Fibroblast of skin of left quadriceps (primary cell): ENCODE measurements around the gene CDH11.

Source experiments
- DNase-seq, 2 experiments: peaks; one replicate each; pipeline ENCODE4 v3.0.0-alpha.2; 2013; ENCODE audit warnings: low read depth in 2 of 2

The CDH11 gene

GRCh38 chr16:65121870-65122723 is at the start of gene CDH11:
Gene CDH11, minus strand, starts transcription at chr16:65122063. Its CDS starts 117,194 bp downstream, at chr16:65004869.
- DNase-seq = peak; percentile 95 to 96

GRCh38 chr16:65154321-65154720 is 32.5 kb upstream of the CDH11 start:
- DNase-seq = no peak

DNA sequence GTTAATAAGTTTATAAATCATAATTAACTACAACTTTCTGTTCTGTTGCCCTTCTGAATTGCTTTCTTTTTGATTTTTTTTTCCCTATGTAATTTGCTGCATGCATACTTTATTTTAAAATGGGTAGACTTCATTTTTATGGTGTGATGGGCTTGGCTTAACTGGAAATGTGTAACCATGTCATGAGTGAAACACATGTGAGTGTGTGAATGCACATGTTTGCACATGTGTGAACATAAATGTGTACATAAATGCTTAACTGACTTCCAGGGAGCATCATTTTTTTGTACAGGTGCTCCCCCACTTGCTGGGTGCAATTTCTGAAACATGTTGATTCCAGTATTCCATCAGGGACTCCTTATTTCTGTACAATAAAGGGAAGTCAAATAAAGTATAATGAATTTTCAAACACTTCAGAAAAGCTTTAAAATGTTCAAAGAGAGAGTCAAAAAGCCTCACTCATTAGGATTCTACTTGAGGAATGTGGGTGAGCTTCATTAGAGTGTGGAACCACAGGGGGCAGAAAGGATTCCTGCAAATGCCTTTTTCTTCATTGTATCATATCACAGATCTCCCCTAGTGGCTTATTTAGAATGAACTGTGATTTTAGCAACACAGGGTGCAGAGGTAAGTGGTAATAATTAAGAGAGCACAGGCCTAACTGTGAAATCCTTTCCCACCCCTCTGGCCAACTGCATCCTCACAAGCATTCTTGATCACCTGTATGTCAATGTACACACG is 31.7 kb upstream of the CDH11 start:
- DNase-seq = no peak

DNA sequence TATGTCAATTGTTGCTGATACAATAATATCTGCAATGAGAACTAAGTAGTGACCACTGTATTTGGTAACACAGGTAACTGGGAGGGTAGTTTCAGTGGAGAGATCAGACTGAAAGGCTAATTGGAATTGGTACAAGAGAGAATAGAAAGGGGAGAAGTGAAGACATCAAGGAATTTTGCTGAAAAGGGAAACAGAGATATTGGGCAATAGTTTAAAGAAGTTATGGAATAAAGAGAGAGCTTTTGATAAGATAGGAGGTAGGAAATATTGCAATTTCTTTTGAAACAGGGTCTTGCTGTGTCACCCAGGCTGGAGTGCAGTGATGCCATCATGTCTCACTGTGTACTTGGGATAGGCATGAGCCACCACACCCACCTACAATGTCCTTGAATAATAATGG is 26.9 kb upstream of the CDH11 start:
- DNase-seq = no peak

DNA sequence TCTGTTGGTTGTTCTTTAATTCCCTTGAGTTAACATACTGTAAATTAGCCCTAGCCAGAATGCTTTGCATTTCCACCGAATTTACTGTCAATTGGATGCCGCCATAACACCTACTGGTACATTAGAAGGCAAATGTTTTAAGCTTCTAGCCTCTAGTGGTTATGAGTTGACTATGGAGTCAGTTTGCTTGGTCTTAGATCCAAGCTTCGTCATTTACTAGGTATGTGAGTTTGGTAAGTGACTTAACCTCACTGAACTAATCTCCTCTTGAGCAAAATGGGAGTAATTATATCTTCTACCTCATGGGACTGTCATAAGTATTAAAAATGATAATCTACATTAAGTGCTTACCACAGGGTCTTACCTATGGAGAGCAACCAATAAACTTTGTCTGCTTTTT is 20.4 kb upstream of the CDH11 start:
- no peak for DNase-seq

GRCh38 chr16:65136681-65137080 is 14.8 kb upstream of the CDH11 start:
- DNase-seq = no peak

DNA sequence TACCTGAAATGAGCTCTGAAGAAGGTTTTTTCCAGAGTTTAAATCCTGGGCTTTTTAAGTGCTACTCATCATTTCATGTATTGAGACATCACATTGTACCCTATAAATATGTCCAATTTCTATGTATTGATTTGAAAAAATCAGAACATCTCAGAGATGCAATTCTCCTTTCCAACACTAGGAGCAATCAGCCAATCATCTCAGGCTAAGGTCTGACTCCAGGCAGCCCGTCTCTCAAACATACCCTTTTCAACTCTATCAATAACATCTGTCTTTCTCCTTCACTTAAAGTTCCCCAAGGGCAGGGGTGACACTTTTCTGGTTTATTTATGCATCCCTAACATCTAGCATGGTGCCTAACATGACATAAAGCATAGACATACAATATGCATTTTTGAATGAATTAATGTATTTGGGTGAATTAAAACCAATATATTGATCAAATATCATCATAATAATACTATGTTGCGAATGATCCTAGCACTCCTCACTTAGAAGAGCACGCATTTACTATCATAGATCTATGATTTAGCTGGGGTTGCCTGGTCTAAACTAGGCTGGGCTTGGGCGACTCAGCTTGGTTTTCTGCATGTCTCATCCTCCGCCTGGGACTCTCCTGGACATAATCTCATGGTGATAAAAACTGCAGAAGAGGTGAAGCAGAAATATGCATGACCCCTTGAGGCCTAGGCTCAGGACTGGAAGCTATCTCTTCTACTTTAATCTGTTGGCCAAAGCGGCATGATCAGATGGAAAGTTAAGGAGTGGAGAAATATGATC is 5.2 kb upstream of the CDH11 start:
- DNase-seq = no peak

DNA sequence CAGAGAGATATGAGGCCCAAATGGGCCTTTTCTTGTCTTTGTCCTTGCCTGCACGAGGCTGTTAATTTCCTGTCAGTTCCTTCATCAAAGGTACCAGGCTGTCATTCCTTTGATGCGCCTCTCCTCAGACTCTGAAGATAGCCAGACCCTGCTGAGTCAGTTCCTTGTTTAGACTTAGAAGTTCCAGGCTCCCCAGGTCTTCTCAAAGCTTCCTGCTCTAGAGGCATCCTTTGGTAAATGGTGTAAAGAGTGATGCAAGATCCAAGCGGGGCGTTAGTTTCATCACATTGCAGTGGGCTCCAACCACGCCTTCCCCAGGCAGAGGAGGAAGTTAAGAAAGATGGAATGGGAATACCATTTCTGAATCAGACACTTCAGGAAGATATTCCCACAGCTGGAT is 4.0 kb upstream of the CDH11 start:
- peak; percentile 65 to 68 for DNase-seq

GRCh38 chr16:65125322-65125721 is 3.5 kb upstream of the CDH11 start:
- no peak for DNase-seq

GRCh38 chr16:65124596-65124995 is 2.7 kb upstream of the CDH11 start:
- DNase-seq = no peak

GRCh38 chr16:65124212-65124548 is 2.3 kb upstream of the CDH11 start:
- no peak for DNase-seq

GRCh38 chr16:65123396-65124211 is 1.7 kb upstream of the CDH11 start:
- no peak for DNase-seq

GRCh38 chr16:65122724-65123395 is 997 bp upstream of the CDH11 start:
- peak in 1 of 2 experiments; percentile 55 for DNase-seq

DNA sequence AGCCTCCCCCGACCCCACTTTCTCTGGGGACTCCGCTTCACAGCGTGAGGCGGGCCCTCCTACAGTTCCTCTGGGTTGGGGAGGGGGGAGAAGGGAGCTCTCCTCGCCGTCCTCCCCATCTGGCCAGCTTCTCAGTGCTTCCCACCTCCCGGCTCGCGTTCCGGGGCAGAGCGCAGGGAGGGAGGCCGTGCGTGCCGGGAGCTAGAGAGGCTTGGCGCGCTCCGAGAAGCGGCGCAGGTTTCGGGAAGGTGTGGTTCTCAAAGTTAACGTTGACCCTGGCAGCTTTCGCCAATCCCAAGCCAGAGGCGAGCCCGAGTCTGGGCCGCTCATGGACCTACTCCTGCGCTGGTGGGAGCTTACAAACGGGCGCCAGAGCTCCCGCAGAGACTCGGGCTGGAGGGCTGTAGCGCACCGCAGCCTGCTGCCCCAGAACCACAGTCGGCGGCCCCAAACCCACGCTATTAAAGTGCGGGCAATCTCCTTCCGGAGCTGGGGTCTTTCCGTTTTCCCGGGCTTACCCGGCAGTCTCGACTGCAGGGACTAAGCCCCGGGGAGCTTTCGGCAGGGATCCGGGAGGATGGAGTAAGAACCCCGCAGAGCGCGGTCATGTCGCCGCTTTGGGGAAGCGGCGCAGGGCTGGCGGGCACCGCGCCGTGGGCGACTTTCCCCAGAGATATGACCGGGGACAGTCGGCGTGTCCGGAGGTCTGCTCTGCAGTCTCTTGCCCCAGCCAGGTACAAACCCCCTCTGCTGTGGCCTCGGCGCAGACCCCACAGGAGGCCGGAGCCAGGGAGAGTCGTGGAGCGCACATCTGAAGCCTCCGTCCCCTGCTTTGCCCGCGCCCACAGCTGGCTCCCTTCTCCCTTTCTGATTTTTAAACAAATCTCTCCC is 787 bp downstream of the CDH11 start:
- no peak for DNase-seq

- no peak for DNase-seq
Observed at GRCh38 chr16:65120461-65120830, 1.4 kb downstream of the CDH11 start.

GRCh38 chr16:65119901-65120401 is 1.9 kb downstream of the CDH11 start:
- DNase-seq = peak; percentile 59 to 60

DNA sequence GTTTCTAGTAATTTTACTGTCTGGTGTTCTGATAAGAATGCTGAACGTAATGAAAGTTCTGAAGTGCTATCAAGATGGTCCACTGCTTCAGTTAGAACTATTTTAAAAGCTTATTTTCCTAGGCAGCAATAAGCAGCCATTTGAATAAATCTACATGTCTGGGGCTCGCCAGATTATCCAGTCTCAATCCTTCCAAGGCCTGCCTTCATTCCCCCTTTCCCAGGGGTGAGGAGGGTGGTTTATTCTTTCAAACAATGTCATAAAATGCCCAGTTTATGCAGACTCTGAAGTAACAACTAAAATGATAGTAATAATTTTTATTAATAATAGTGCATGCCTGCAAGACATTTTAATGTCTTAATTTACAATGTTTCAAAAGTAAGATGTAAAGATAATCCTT is 2.4 kb downstream of the CDH11 start:
- DNase-seq = no peak

DNA sequence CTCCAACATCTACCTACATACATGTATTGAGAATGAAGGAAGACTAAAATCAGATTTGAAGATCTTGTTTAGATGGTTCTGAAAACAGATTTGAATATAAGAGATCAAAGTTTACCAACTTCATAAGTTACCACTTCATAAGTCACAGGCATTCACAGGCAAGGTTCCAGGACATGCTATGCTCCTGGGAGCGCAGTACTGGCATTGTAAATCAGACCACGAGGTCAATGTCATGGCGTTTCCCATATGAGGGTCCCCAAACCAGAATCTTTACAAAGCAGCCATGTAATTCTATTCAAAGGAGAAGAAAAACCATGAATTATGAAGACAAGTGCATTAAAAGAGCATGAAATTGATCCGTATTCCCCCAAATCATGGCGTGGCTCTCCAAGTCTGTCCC is 3.0 kb downstream of the CDH11 start:
- DNase-seq = no peak

GRCh38 chr16:65117811-65118448 is 3.9 kb downstream of the CDH11 start:
- DNase-seq = peak; percentile 78 to 79
